ENCODE data around the gene BTBD16. TPM values are rescaled to one million over a fixed set of nuclear protein-coding genes. Genes with fewer than 3 reads are reported as not detected.

Gene BTBD16
- total RNA-seq, 1 donor from 2014 or later = not detected

- Mint-ChIP-seq H3K36me3 (ENCODE audit: low read depth) (no peaks in the 10 kb centered on the region), H3K27ac (no peak overlapping the region), H3K9me3 (no peaks in the 10 kb centered on the region)
These were observed 31.4 kb upstream of the BTBD16 start for GRCh38 chr10:122239578-122240257.

DNA sequence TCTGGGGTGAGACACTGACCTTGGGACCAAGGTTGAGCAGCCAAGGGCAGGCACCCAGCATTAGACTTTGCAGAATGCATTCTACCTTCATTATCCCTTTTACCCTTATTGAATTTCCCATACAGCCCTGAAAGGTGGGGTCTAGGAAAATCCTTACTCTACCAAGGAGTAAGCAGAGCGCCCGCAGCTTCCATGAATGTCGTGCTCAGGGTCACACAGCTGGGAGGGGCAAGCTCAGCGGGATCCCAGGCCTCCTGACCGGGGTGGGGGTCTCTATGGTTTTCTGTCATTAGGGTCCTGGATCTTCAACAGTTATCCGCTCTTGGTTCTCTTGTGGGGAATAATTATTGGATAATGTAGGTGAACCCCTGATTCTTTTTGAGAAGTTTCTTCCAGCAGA is 30.7 kb upstream of the BTBD16 start:
- Mint-ChIP-seq H3K27me3 (ENCODE audit: low read depth) (no peaks in the 10 kb centered on the region), H3K4me3 (ENCODE audit: low read depth) (no peak overlapping the region), H3K36me3 (ENCODE audit: low read depth) (no peaks in the 10 kb centered on the region), H3K9me3 (no peaks in the 10 kb centered on the region), H3K4me1 (ENCODE audit: low read depth) (no peaks in the 10 kb centered on the region), H3K27ac (no peak overlapping the region)
- DNase-seq (ENCODE audit: low spot score) = no peak
- intact Hi-C loops (cut with micrococcal nuclease) = no loop called here

More at GRCh38 chr10:122239578-122240257, 31.4 kb upstream of the BTBD16 start:
- no peak for DNase-seq (ENCODE audit: low spot score)
- no peaks in the 10 kb centered on the region for H3K4me1 Mint-ChIP-seq (ENCODE audit: low read depth)
- intact Hi-C loops (cut with micrococcal nuclease) = no loop called here
- no peak overlapping the region for H3K4me3 Mint-ChIP-seq (ENCODE audit: low read depth)
- H3K27me3 Mint-ChIP-seq (ENCODE audit: low read depth) = no peaks in the 10 kb centered on the region

DNA sequence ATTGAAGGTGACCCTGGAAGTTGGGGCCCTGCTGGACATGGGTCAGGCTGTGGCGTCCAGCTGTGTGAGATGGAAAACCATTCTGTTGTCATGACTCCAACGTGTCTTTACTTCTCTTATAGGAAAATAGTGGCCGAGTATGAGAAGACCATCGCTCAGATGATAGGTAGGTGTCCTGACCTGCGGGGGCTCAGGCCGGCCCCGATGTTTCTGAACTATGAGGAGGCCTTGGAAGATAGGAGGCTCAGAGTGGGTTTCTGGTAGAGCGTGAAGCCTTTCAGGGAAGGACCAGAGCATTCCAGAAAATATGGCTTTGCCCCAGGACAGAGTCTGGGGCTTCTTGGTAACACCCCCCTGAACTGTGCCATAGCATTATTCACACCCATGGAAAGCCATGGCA is 29.3 kb upstream of the BTBD16 start:
- H3K27me3 Mint-ChIP-seq (ENCODE audit: low read depth) = no peaks in the 10 kb centered on the region
- no peak for DNase-seq (ENCODE audit: low spot score)
- intact Hi-C loops (cut with micrococcal nuclease) = no loop called here
- H3K9me3 Mint-ChIP-seq = no peaks in the 10 kb centered on the region
- H3K4me3 Mint-ChIP-seq (ENCODE audit: low read depth) = no peak overlapping the region
- no peak overlapping the region for H3K27ac Mint-ChIP-seq
- no peaks in the 10 kb centered on the region for H3K36me3 Mint-ChIP-seq (ENCODE audit: low read depth)
- no peaks in the 10 kb centered on the region for H3K4me1 Mint-ChIP-seq (ENCODE audit: low read depth)

- Mint-ChIP-seq H3K36me3 (ENCODE audit: low read depth) (no peaks in the 10 kb centered on the region), H3K27me3 (ENCODE audit: low read depth) (no peaks in the 10 kb centered on the region), H3K4me3 (ENCODE audit: low read depth) (no peak overlapping the region), H3K27ac (no peak overlapping the region), H3K9me3 (no peaks in the 10 kb centered on the region), H3K4me1 (ENCODE audit: low read depth) (no peaks in the 10 kb centered on the region)
- intact Hi-C loops (cut with micrococcal nuclease) = no loop called here
- no peak for DNase-seq (ENCODE audit: low spot score)
These were observed 27.5 kb upstream of the BTBD16 start for GRCh38 chr10:122243550-122243949.

- H3K27me3 Mint-ChIP-seq (ENCODE audit: low read depth) = no peaks in the 10 kb centered on the region
- no peaks in the 10 kb centered on the region for H3K36me3 Mint-ChIP-seq (ENCODE audit: low read depth)
- H3K4me3 Mint-ChIP-seq (ENCODE audit: low read depth) = no peak overlapping the region
- H3K4me1 Mint-ChIP-seq (ENCODE audit: low read depth) = no peaks in the 10 kb centered on the region
- DNase-seq (ENCODE audit: low spot score) = no peak
- no peak overlapping the region for H3K27ac Mint-ChIP-seq
- intact Hi-C loops (cut with micrococcal nuclease) = no loop called here
- H3K9me3 Mint-ChIP-seq = no peaks in the 10 kb centered on the region
These were observed 26.8 kb upstream of the BTBD16 start for GRCh38 chr10:122244001-122244975.

GRCh38 chr10:122245136-122245535 is 26.0 kb upstream of the BTBD16 start:
- no peaks in the 10 kb centered on the region for H3K4me1 Mint-ChIP-seq (ENCODE audit: low read depth)
- H3K9me3 Mint-ChIP-seq = no peaks in the 10 kb centered on the region
- H3K4me3 Mint-ChIP-seq (ENCODE audit: low read depth) = no peak overlapping the region
- no peaks in the 10 kb centered on the region for H3K36me3 Mint-ChIP-seq (ENCODE audit: low read depth)
- DNase-seq (ENCODE audit: low spot score) = no peak
- H3K27me3 Mint-ChIP-seq (ENCODE audit: low read depth) = no peaks in the 10 kb centered on the region
- H3K27ac Mint-ChIP-seq = no peak overlapping the region
- intact Hi-C loops (cut with micrococcal nuclease) = no loop called here

DNA sequence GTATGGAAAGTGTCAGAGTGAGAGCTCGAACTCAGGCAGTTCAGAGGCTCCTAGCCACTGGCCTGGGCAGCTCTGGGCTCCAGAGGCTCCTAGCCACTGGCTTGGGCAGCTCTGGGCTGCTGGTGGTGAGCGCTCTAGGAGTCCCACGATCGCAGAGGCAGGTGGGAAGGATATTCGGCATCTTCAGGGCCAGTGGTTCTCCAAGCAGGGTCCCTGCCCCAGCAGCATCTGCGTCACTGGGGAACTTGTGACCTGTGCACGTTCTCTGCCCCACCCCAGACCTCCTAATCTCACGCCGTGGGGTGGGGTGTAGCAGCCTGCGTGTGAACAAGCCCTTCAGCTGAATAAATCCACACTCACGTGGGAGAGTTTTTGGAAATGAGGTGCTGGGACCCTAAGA is 25.2 kb upstream of the BTBD16 start:
- Mint-ChIP-seq H3K27me3 (ENCODE audit: low read depth) (no peaks in the 10 kb centered on the region), H3K4me3 (ENCODE audit: low read depth) (no peak overlapping the region), H3K4me1 (ENCODE audit: low read depth) (no peaks in the 10 kb centered on the region), H3K9me3 (no peaks in the 10 kb centered on the region), H3K27ac (no peak overlapping the region), H3K36me3 (ENCODE audit: low read depth) (no peaks in the 10 kb centered on the region)
- no peak for DNase-seq (ENCODE audit: low spot score)
- intact Hi-C loops (cut with micrococcal nuclease) = no loop called here

GRCh38 chr10:122246830-122247520 is 24.1 kb upstream of the BTBD16 start:
- H3K27me3 Mint-ChIP-seq (ENCODE audit: low read depth) = no peaks in the 10 kb centered on the region
- H3K27ac Mint-ChIP-seq = no peak overlapping the region
- intact Hi-C loops (cut with micrococcal nuclease) = no loop called here
- no peaks in the 10 kb centered on the region for H3K4me1 Mint-ChIP-seq (ENCODE audit: low read depth)
- no peak overlapping the region for H3K4me3 Mint-ChIP-seq (ENCODE audit: low read depth)
- H3K9me3 Mint-ChIP-seq = no peaks in the 10 kb centered on the region
- no peaks in the 10 kb centered on the region for H3K36me3 Mint-ChIP-seq (ENCODE audit: low read depth)
- DNase-seq (ENCODE audit: low spot score) = no peak

DNA sequence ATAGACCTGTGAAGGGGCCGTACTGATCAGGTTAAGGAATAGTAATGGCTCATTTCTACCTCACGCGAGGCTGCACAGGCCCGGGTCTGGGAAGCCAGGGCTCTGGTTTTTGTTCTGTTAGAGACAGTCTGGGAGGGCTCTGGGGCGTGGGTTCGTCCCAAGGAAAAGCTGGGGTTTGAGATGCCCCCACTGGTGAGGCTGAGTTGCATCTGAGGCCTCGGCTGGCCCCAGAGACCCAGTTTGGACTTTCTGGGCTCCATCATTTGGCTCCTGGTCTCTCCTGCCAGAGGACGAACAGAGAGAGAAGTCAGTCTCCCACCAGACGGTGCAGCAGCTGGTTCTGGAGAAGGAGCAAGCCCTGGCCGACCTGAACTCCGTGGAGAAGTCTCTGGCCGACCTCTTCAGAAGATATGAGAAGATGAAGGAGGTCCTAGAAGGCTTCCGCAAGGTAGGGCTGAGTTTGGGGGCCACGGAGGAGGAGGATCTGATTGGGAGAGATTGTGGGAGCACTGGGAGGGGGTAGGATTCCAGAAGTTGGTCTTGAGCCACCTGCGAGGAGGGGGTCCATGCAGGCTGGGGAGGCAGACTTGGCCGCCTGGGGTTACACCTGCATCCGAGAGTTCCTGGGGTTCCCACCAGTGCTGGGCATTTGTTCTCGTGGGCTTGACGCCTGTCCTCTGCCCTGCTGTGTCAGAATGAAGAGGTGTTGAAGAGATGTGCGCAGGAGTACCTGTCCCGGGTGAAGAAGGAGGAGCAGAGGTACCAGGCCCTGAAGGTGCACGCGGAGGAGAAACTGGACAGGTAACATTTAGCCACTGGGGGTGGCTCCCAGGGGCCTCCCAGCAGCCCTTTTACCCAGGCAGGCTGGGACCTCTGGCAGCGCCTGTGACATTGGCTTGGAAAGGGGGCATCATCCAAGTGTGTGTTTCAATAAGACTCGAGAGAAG is 22.5 kb upstream of the BTBD16 start:
- no peak overlapping the region for H3K4me3 Mint-ChIP-seq (ENCODE audit: low read depth)
- no peaks in the 10 kb centered on the region for H3K36me3 Mint-ChIP-seq (ENCODE audit: low read depth)
- H3K9me3 Mint-ChIP-seq = no peaks in the 10 kb centered on the region
- H3K4me1 Mint-ChIP-seq (ENCODE audit: low read depth) = no peaks in the 10 kb centered on the region
- no peak overlapping the region for H3K27ac Mint-ChIP-seq
- no peak for DNase-seq (ENCODE audit: low spot score)
- intact Hi-C loops (cut with micrococcal nuclease) = no loop called here
- H3K27me3 Mint-ChIP-seq (ENCODE audit: low read depth) = no peaks in the 10 kb centered on the region

DNA sequence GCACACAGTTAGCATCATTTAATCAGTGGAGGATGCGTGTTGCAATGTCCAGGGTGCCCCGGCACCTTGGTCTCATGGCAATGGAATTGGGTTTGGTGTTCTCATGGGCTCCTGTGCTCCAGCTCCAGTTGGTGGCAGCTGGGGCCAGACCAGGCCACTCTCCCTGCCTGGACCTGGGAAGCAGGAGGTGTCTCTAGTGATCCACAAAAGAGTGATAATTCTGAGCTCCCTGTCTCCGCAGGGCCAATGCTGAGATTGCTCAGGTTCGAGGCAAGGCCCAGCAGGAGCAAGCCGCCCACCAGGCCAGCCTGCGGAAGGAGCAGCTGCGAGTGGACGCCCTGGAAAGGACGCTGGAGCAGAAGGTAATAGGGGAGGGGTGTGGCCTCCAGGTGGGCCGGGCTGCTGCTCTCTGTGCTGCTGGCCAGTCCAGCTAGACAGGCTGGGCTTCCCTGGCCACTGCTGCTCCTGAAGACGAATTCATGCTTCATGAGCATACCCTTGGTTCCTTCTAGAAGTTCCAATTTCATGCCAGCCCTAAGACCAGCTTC is 21.7 kb upstream of the BTBD16 start:
- DNase-seq (ENCODE audit: low spot score) = no peak
- Mint-ChIP-seq H3K36me3 (ENCODE audit: low read depth) (no peaks in the 10 kb centered on the region), H3K4me3 (ENCODE audit: low read depth) (no peak overlapping the region), H3K27me3 (ENCODE audit: low read depth) (no peaks in the 10 kb centered on the region), H3K27ac (no peak overlapping the region), H3K4me1 (ENCODE audit: low read depth) (no peaks in the 10 kb centered on the region), H3K9me3 (no peaks in the 10 kb centered on the region)
- intact Hi-C loops (cut with micrococcal nuclease) = no loop called here

- H3K36me3 Mint-ChIP-seq (ENCODE audit: low read depth) = no peaks in the 10 kb centered on the region
- DNase-seq (ENCODE audit: low spot score) = no peak
- no peak overlapping the region for H3K4me3 Mint-ChIP-seq (ENCODE audit: low read depth)
- H3K27me3 Mint-ChIP-seq (ENCODE audit: low read depth) = no peaks in the 10 kb centered on the region
- intact Hi-C loops (cut with micrococcal nuclease) = no loop called here
- H3K4me1 Mint-ChIP-seq (ENCODE audit: low read depth) = no peaks in the 10 kb centered on the region
- no peaks in the 10 kb centered on the region for H3K9me3 Mint-ChIP-seq
- no peak overlapping the region for H3K27ac Mint-ChIP-seq
These were observed 20.9 kb upstream of the BTBD16 start for GRCh38 chr10:122249991-122250750.
